ENCODE results near the gene TRIM41. TPM values are rescaled to one million over a fixed set of nuclear protein-coding genes. Genes with fewer than 3 reads are reported as not detected.

Gene TRIM41
- total RNA-seq, 4 donors from 2014 or later = 9.7 to 17.6 (median 12.1) TPM

- TF ChIP-seq POLR2A (IDR thresholded peaks at IDR 0.05) = no peak
- no peak for TF ChIP-seq EP300 (IDR thresholded peaks at IDR 0.05)
- no peak for TF ChIP-seq POLR2AphosphoS5 (IDR thresholded peaks at IDR 0.05)
- TF ChIP-seq, protein P1, sequence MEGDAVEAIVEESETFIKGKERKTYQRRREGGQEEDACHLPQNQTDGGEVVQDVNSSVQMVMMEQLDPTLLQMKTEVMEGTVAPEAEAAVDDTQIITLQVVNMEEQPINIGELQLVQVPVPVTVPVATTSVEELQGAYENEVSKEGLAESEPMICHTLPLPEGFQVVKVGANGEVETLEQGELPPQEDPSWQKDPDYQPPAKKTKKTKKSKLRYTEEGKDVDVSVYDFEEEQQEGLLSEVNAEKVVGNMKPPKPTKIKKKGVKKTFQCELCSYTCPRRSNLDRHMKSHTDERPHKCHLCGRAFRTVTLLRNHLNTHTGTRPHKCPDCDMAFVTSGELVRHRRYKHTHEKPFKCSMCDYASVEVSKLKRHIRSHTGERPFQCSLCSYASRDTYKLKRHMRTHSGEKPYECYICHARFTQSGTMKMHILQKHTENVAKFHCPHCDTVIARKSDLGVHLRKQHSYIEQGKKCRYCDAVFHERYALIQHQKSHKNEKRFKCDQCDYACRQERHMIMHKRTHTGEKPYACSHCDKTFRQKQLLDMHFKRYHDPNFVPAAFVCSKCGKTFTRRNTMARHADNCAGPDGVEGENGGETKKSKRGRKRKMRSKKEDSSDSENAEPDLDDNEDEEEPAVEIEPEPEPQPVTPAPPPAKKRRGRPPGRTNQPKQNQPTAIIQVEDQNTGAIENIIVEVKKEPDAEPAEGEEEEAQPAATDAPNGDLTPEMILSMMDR (IDR thresholded peaks at IDR 0.05) = no peak
- WGBS, 2 donors (ENCODE audit: low coverage in 1 of 2) = 72 to 100% methylated on average over 6 of the region's 11 CpGs
- Histone ChIP-seq H3K36me3 (no peaks in the 10 kb centered on the region), H3K9me3 (no peaks in the 10 kb centered on the region), H3K27ac (peak overlapping the region in 3 of 4 donors; percentile 89 to 90 (median 90)), H3K4me1 (peaks cover 0 to 42% (median 14%) of the 10 kb centered on the region in 3 donors), H3K27me3 (no peaks in the 10 kb centered on the region), H3K4me3 (peak overlapping the region in 1 of 2 donors; percentile 78)
- ATAC-seq = no peak
Observed at GRCh38 chr5:181203093-181203711, 19.9 kb upstream of the TRIM41 start.

GRCh38 chr5:181203777-181204112 lies 19.3 kb upstream of the TRIM41 start:
- Histone ChIP-seq H3K27me3 (no peaks in the 10 kb centered on the region), H3K4me3 (peak overlapping the region in 1 of 2 donors; percentile 78), H3K27ac (peak overlapping the region in 3 of 4 donors; percentile 89 to 90 (median 90)), H3K36me3 (no peaks in the 10 kb centered on the region), H3K4me1 (peaks cover 0 to 42% (median 14%) of the 10 kb centered on the region in 3 donors), H3K9me3 (no peaks in the 10 kb centered on the region)
- no peak for TF ChIP-seq POLR2AphosphoS5 (IDR thresholded peaks at IDR 0.05)
- WGBS, 2 donors (ENCODE audit: low coverage in 1 of 2) = 90% methylated on average over 2 of the region's 17 CpGs; no CpG with 5 or more reads in 1 of the 2 donors
- ATAC-seq = no peak

GRCh38 chr5:181204113-181204825 lies 18.8 kb upstream of the TRIM41 start:
- H3K36me3 ChIP-seq = no peaks in the 10 kb centered on the region
- ATAC-seq = no peak
- peak overlapping the region in 3 of 4 donors; percentile 89 to 90 (median 90) for H3K27ac ChIP-seq
- no peaks in the 10 kb centered on the region for H3K27me3 ChIP-seq
- peaks cover 0 to 42% (median 14%) of the 10 kb centered on the region in 3 donors for H3K4me1 ChIP-seq
- H3K9me3 ChIP-seq = no peaks in the 10 kb centered on the region
- TF ChIP-seq, protein P1 (IDR thresholded peaks at IDR 0.05) = no peak
- no peak for TF ChIP-seq POLR2AphosphoS5 (IDR thresholded peaks at IDR 0.05)
- TF ChIP-seq POLR2A (IDR thresholded peaks at IDR 0.05) = no peak
- TF ChIP-seq EP300 (IDR thresholded peaks at IDR 0.05) = no peak
- H3K4me3 ChIP-seq = peak overlapping the region; percentile 34 to 78
- WGBS, 2 donors (ENCODE audit: low coverage in 1 of 2) = 0% methylated on average over 8 of the region's 67 CpGs; no CpG with 5 or more reads in 1 of the 2 donors

- Histone ChIP-seq H3K36me3 (no peaks in the 10 kb centered on the region), H3K4me1 (peaks cover 0 to 42% (median 14%) of the 10 kb centered on the region in 3 donors), H3K9me3 (no peaks in the 10 kb centered on the region), H3K27ac (peak within 1 kb of the TSS in 3 of 4 donors; percentile 89 to 90 (median 90)), H3K4me3 (peak within 1 kb of the TSS; percentile 34 to 78), H3K27me3 (no peaks in the 10 kb centered on the region)
- peak; percentile 19 for ATAC-seq
- 13 to 28% methylated on average over 6 to 10 of the region's 94 CpGs for WGBS, 2 donors (ENCODE audit: low coverage in 1 of 2)
- TF ChIP-seq POLR2AphosphoS5 (IDR thresholded peaks at IDR 0.05) (no peak), POLR2A (IDR thresholded peaks at IDR 0.05) (peak; percentile 18 to 20)
Observed at GRCh38 chr5:181204826-181205760, 18.0 kb upstream of the TRIM41 start, which contains the start of gene TRIM7. Gene TRIM7 (minus strand): TSS chr5:181205196. CDS start chr5:181205110, 86 bp downstream.

DNA sequence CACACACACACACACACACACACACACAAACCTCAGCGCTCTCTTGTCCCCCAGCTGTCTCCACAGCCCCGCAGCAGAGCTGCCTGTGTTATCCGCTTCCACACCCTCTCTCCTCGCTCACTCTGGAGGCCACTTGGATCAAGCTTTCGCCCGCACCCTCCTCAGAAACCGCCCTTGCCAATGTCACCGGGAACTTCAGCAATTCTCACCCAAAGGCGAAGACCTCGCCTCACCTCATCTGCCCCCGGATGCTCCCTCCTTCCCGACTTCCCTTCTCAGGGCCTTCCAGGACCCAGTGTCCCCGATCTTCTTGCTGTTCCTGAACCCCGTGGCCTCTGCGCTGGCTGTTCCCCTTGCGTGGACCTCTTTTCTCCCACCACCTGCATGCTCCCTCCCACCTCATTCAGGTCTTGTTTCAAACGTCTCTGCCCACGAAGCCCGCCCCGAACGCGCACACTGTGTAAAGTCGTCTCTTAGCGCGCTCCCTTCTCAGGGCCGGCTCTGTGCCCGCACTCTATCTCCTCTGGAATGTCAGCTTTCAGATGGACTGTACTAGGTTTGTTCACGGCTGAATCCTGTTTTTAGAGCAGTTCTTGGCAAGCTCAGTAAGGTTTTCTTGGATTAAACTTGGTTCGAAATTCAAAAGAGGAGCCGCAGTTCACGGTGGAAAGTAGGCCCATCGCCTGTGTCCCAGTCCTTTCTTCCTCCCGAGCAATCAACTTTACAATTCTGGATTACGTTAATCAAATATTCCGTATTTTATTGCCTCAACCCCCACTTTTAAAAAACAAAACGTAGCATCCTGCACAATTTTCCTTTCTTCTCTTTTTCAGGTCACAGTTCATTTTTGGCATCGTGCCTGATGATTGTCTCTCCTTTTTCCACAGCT lies 17.1 kb upstream of the TRIM41 start:
- H3K36me3 ChIP-seq = no peaks in the 10 kb centered on the region
- H3K27ac ChIP-seq = peak overlapping the region in 3 of 4 donors; percentile 89 to 90 (median 90)
- peak overlapping the region; percentile 51 to 78 for H3K4me3 ChIP-seq
- ATAC-seq = no peak
- 17 to 29% methylated on average over 31 to 33 of the region's 37 CpGs for WGBS, 2 donors (ENCODE audit: low coverage in 1 of 2)
- H3K9me3 ChIP-seq = no peaks in the 10 kb centered on the region
- TF ChIP-seq POLR2A (IDR thresholded peaks at IDR 0.05) (no peak), POLR2AphosphoS5 (IDR thresholded peaks at IDR 0.05) (no peak)
- peaks cover 0 to 42% (median 14%) of the 10 kb centered on the region in 3 donors for H3K4me1 ChIP-seq
- no peaks in the 10 kb centered on the region for H3K27me3 ChIP-seq
